GM12864 (cell line): ENCODE measurements around the gene PRR16.
"Not testable (repeated sequence)": the region's sequence is repeated elsewhere in the genome, so short reads cannot be mapped to it uniquely, and the experiment has no call there.

ENCODE experiments used
- DNase-seq: peaks from one replicate; pipeline ENCODE4 v3.0.0-alpha.2; 2011; ENCODE audit warnings: low read depth
- H3K4me3 ChIP-seq: 2 replicates; pipeline ENCODE4 v1.5.1; 2011; ENCODE audit warnings: mild to moderate bottlenecking, low read depth, low read length, control low read depth
- TF ChIP-seq, protein P1 (sequence below): IDR thresholded peaks from 2 replicates; pipeline ENCODE4 v1.5.1; 2011; ENCODE audit warnings: low read depth, mild to moderate bottlenecking, moderate library complexity, low read length, control low read depth, inconsistent platforms; ENCODE audit errors: missing control alignments

PRR16 gene

GRCh38 chr5:120463991-120464626 is at the start of gene PRR16:
TSS of gene PRR16 (plus strand) at chr5:120464300.
- peak within 1 kb of the TSS; percentile 23 for H3K4me3 ChIP-seq
- DNase-seq, result no peak
- TF ChIP-seq, protein P1, sequence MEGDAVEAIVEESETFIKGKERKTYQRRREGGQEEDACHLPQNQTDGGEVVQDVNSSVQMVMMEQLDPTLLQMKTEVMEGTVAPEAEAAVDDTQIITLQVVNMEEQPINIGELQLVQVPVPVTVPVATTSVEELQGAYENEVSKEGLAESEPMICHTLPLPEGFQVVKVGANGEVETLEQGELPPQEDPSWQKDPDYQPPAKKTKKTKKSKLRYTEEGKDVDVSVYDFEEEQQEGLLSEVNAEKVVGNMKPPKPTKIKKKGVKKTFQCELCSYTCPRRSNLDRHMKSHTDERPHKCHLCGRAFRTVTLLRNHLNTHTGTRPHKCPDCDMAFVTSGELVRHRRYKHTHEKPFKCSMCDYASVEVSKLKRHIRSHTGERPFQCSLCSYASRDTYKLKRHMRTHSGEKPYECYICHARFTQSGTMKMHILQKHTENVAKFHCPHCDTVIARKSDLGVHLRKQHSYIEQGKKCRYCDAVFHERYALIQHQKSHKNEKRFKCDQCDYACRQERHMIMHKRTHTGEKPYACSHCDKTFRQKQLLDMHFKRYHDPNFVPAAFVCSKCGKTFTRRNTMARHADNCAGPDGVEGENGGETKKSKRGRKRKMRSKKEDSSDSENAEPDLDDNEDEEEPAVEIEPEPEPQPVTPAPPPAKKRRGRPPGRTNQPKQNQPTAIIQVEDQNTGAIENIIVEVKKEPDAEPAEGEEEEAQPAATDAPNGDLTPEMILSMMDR, result peak; percentile 9

GRCh38 chr5:120415985-120416384 is 48.1 kb upstream of the PRR16 start:
- H3K4me3 ChIP-seq, result no peak overlapping the region
- no peak for DNase-seq
- TF ChIP-seq, protein P1, result no peak

DNA sequence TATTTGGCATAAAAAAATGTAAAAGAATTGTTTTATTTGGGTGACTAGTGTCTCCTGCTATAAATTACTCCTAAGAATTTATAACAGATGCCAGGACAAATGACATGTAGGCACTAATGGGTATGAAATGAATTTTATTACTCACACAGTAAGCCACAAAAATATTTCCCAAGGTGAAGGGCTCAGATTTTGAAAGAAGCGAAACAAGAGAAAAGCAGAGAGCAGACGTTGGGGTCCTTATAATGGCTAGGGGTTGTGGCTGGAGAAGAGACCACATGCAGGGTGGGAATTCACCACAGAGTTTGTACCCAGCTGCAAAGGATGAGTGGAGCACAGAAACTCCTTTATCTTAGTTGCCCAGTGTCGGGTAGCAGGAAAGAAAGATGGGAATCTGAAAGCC is 45.0 kb upstream of the PRR16 start:
- TF ChIP-seq, protein P1, result no peak
- no peak for DNase-seq

GRCh38 chr5:120426633-120427275 is 37.3 kb upstream of the PRR16 start:
- DNase-seq, result not testable (repeated sequence)

More for the DNA sequence above, 45.0 kb upstream of the PRR16 start:
- H3K4me3 ChIP-seq, result no peak overlapping the region

GRCh38 chr5:120430572-120430971 is 33.5 kb upstream of the PRR16 start:
- TF ChIP-seq, protein P1, result no peak
- no peak for DNase-seq
- no peak overlapping the region for H3K4me3 ChIP-seq

More at GRCh38 chr5:120426633-120427275, 37.3 kb upstream of the PRR16 start:
- H3K4me3 ChIP-seq, result not testable (repeated sequence)

DNA sequence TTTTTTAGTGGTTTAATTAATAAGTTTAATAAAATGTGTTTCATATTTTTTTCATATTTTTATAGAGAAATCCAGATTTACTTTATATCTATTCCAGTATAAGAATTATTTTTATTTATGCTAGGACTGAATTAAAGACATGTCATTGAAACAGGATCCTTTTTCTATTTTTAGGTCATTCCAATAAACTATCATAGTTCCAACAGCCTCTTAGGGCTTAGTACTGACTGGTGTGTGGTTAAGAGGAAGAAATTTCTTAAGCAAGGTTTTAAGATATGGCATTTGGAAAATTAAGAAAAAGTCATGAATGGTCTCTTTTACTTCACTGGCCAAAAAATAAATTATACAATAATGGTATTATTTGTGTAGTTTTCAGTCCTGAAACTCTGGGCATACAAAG is 31.2 kb upstream of the PRR16 start:
- TF ChIP-seq, protein P1, result no peak

GRCh38 chr5:120435129-120435528 is 29.0 kb upstream of the PRR16 start:
- no peak for DNase-seq
- TF ChIP-seq, protein P1, result no peak
- H3K4me3 ChIP-seq, result no peak overlapping the region

More for the DNA sequence above, 31.2 kb upstream of the PRR16 start:
- DNase-seq, result no peak
- H3K4me3 ChIP-seq, result no peak overlapping the region
